HL-60 (cell line): ENCODE measurements around the gene HUNK.

Source experiments
- DNase-seq, 2 experiments: peaks; one replicate each; pipeline ENCODE4 v3.0.0-alpha.2; 2010 to 2020; ENCODE audit warnings: low read depth in 1 of 2, low spot score in 1 of 2
- H3K27ac ChIP-seq: fragments of 250-450 bp; sonication (Bioruptor Pico); replicated peaks from 2 replicates; pipeline ENCODE4 v1.5.1; 2020; ENCODE audit warnings: mild to moderate bottlenecking, moderate library complexity
- H3K27me3 ChIP-seq: fragments of 250-450 bp; sonication (Bioruptor Pico); 2 replicates; pipeline ENCODE4 v1.5.1; 2021; ENCODE audit warnings: mild to moderate bottlenecking, moderate library complexity; ENCODE audit not compliant: insufficient read depth, poor library complexity, severe bottlenecking
- H3K4me3 ChIP-seq: replicated peaks from 2 replicates; pipeline ENCODE4 v1.5.1; 2011; ENCODE audit warnings: mild to moderate bottlenecking, control low read depth, low read length; ENCODE audit not compliant: insufficient read depth
- CTCF ChIP-seq: IDR thresholded peaks from one replicate; pipeline ENCODE4 v1.5.1; 2011; ENCODE audit warnings: low read length, control low read depth, inconsistent platforms; ENCODE audit not compliant: insufficient read depth
- GABPA ChIP-seq: IDR thresholded peaks from 2 replicates; pipeline ENCODE4 v1.6.1; 2012; ENCODE audit warnings: low read depth
- POLR2AphosphoS5 ChIP-seq: IDR thresholded peaks from 2 replicates; pipeline ENCODE4 v1.6.1; 2012; ENCODE audit warnings: low read depth
- SPI1 ChIP-seq: IDR thresholded peaks from 2 replicates; pipeline ENCODE4 v1.6.1; 2012; ENCODE audit warnings: low read depth, mild to moderate bottlenecking, borderline replicate concordance
- TF ChIP-seq, protein P1 (sequence below): IDR thresholded peaks from 2 replicates; pipeline ENCODE4 v1.6.1; 2012; ENCODE audit warnings: low read depth; ENCODE audit not compliant: insufficient replicate concordance

Gene HUNK

DNA sequence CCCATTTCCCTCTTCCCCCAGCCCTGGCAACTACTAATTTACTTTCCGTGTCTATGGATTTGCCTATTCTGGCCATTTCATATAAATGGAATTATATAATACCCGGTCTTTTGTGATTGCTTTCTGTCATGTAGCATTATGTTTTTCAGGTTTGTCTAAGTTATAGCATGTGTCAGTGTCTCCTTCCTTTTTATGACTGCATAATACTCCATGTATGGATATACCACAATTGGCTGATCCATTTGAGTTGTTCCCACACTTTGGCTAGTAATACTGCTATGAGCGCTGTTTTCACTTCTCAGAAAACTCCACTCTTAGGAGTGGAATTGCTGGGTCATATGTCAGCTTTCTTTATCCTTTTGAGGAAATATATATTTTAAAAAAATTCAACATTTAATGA, 53.7 kb downstream of the HUNK start:
- no peak for DNase-seq
- H3K4me3 ChIP-seq = no peak overlapping the region
- no peaks in the 10 kb centered on the region for H3K27me3 ChIP-seq
- TF ChIP-seq CTCF (no peak), POLR2AphosphoS5 (no peak), GABPA (no peak), SPI1 (no peak)
- TF ChIP-seq, protein P1, sequence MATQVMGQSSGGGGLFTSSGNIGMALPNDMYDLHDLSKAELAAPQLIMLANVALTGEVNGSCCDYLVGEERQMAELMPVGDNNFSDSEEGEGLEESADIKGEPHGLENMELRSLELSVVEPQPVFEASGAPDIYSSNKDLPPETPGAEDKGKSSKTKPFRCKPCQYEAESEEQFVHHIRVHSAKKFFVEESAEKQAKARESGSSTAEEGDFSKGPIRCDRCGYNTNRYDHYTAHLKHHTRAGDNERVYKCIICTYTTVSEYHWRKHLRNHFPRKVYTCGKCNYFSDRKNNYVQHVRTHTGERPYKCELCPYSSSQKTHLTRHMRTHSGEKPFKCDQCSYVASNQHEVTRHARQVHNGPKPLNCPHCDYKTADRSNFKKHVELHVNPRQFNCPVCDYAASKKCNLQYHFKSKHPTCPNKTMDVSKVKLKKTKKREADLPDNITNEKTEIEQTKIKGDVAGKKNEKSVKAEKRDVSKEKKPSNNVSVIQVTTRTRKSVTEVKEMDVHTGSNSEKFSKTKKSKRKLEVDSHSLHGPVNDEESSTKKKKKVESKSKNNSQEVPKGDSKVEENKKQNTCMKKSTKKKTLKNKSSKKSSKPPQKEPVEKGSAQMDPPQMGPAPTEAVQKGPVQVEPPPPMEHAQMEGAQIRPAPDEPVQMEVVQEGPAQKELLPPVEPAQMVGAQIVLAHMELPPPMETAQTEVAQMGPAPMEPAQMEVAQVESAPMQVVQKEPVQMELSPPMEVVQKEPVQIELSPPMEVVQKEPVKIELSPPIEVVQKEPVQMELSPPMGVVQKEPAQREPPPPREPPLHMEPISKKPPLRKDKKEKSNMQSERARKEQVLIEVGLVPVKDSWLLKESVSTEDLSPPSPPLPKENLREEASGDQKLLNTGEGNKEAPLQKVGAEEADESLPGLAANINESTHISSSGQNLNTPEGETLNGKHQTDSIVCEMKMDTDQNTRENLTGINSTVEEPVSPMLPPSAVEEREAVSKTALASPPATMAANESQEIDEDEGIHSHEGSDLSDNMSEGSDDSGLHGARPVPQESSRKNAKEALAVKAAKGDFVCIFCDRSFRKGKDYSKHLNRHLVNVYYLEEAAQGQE = no peak
- H3K27ac ChIP-seq = no peak overlapping the region

DNA sequence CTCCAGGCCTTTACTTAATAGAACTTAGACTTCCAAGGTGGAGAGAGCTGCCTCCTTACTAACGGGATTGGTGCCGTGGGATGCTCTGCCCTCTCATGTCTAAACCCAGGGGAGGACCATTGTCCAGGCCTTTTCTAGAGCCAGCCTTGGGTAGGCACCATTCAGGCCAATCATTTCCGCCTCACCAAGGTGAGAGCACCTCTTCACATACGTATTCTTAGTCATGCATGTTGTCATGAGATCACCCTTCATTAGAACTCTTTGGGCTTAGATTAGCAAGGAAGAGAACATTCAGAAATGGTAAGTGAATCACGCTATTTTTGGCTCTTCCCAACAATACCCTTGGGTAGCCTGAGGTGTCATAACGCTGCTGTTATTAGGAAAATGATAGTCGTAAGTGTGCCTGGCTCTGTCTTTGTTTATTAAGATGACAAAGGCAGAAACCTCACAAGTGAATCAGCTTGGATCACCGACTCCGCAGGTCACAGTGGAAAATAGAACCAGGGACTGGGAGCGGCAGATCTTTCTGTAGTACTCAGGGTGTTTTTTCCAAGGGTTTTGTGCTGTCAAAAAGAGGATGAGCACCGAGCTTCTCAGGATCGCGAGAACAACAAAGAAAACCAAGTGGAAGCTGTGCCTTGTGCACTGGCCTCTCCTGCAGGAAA, 55.0 kb downstream of the HUNK start:
- H3K27ac ChIP-seq = no peak overlapping the region
- TF ChIP-seq, protein P1 = no peak
- no peak for TF ChIP-seq CTCF
- TF ChIP-seq POLR2AphosphoS5 = no peak
- no peak for TF ChIP-seq SPI1
- TF ChIP-seq GABPA = no peak
- no peaks in the 10 kb centered on the region for H3K27me3 ChIP-seq
- no peak overlapping the region for H3K4me3 ChIP-seq
- no peak for DNase-seq

- H3K4me3 ChIP-seq = no peak overlapping the region
- TF ChIP-seq CTCF (no peak), SPI1 (no peak)
- TF ChIP-seq, protein P1 = no peak
- no peak overlapping the region for H3K27ac ChIP-seq
- no peaks in the 10 kb centered on the region for H3K27me3 ChIP-seq
- no peak for DNase-seq
These were observed 55.8 kb downstream of the HUNK start for GRCh38 chr21:31928656-31929055.
